ENCODE results near the gene RBBP6. TPM values are rescaled to one million over a fixed set of nuclear protein-coding genes. Genes with fewer than 3 reads are reported as not detected.

RBBP6 gene
- total and polyA plus RNA-seq, 2 experiments from 2014 or later = 40.2 to 88.9 TPM

DNA sequence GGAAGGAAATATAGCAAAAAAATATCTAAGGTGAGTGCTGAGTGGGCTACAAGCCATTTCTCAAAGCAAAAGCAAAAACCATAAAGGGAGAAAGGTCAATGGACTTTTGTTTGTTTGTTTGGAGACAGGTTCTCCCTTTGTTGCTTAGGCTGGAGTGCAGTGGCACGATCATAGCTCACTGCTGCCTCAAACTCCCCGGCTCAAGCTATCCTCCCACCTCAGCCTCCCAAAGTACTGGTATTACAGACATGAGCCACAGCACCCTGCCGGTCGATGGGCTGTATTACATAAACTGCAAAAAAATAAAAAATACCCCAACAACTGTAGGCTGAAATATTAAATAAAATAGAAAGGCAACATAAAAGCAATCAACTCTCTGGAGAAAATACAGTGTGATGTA is 3.5 kb upstream of the RBBP6 start (continued):
- TF ChIP-seq, protein P1, sequence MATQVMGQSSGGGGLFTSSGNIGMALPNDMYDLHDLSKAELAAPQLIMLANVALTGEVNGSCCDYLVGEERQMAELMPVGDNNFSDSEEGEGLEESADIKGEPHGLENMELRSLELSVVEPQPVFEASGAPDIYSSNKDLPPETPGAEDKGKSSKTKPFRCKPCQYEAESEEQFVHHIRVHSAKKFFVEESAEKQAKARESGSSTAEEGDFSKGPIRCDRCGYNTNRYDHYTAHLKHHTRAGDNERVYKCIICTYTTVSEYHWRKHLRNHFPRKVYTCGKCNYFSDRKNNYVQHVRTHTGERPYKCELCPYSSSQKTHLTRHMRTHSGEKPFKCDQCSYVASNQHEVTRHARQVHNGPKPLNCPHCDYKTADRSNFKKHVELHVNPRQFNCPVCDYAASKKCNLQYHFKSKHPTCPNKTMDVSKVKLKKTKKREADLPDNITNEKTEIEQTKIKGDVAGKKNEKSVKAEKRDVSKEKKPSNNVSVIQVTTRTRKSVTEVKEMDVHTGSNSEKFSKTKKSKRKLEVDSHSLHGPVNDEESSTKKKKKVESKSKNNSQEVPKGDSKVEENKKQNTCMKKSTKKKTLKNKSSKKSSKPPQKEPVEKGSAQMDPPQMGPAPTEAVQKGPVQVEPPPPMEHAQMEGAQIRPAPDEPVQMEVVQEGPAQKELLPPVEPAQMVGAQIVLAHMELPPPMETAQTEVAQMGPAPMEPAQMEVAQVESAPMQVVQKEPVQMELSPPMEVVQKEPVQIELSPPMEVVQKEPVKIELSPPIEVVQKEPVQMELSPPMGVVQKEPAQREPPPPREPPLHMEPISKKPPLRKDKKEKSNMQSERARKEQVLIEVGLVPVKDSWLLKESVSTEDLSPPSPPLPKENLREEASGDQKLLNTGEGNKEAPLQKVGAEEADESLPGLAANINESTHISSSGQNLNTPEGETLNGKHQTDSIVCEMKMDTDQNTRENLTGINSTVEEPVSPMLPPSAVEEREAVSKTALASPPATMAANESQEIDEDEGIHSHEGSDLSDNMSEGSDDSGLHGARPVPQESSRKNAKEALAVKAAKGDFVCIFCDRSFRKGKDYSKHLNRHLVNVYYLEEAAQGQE (IDR thresholded peaks at IDR 0.05; ENCODE audit: unreplicated experiment) = no peak
- TF ChIP-seq EZH2phosphoT487 (IDR thresholded peaks at IDR 0.05; ENCODE audit: unreplicated experiment) (no peak), POLR2AphosphoS5 (IDR thresholded peaks at IDR 0.05; ENCODE audit: low read depth) (no peak), ZNF114 (CRISPR knock-in tag; IDR thresholded peaks at IDR 0.05) (no peak), NANOG (IDR thresholded peaks at IDR 0.05; ENCODE audit: borderline replicate concordance) (no peak), EZH2 (IDR thresholded peaks at IDR 0.05; ENCODE audit: low read depth, unreplicated experiment) (no peak), STAT1 (IDR thresholded peaks at IDR 0.05; ENCODE audit: unreplicated experiment) (no peak)
- TF ChIP-seq, protein P2, sequence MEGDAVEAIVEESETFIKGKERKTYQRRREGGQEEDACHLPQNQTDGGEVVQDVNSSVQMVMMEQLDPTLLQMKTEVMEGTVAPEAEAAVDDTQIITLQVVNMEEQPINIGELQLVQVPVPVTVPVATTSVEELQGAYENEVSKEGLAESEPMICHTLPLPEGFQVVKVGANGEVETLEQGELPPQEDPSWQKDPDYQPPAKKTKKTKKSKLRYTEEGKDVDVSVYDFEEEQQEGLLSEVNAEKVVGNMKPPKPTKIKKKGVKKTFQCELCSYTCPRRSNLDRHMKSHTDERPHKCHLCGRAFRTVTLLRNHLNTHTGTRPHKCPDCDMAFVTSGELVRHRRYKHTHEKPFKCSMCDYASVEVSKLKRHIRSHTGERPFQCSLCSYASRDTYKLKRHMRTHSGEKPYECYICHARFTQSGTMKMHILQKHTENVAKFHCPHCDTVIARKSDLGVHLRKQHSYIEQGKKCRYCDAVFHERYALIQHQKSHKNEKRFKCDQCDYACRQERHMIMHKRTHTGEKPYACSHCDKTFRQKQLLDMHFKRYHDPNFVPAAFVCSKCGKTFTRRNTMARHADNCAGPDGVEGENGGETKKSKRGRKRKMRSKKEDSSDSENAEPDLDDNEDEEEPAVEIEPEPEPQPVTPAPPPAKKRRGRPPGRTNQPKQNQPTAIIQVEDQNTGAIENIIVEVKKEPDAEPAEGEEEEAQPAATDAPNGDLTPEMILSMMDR (conservative IDR thresholded peaks at IDR 0.05; ENCODE audit: low read depth in 2 of 2) = no peak

DNA sequence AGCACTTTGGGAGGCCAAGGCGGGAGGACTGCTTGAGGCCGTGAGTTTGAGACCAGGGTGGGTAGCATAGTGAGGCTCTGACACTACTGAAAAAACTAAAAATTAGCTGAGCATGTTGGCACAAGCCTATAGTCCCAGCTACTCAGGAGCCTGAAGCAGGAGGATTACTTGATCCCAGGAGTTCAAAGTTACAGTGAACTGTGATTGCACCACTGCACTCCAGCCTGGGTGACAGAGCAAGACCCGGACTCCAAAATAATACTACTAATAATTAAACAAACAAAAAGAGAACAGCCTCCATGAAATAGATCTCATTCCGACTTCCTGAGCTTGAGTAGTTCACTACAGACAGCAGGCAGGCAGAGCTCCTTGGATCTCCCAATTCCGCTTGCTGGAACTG is 2.7 kb upstream of the RBBP6 start:
- Histone ChIP-seq H3K79me2 (replicated peaks; ENCODE audit: insufficient read depth) (peaks cover 19% of the 10 kb centered on the region), H3K36me3 (ENCODE audit: insufficient read depth) (no peaks in the 10 kb centered on the region), H2AFZ (peak overlapping the region; percentile 34; the same call in 1 of the 2 replicates), H3K27ac (ENCODE audit: low read depth) (no peak overlapping the region), H3K4me2 (no peak overlapping the region), H3K4me1 (ENCODE audit: insufficient read depth) (peaks cover 8% of the 10 kb centered on the region), H3K27me3 (ENCODE audit: insufficient read depth) (no peaks in the 10 kb centered on the region), H3K4me3 (no peak overlapping the region), H3K9me2 (ENCODE audit: insufficient read depth) (no peaks in the 10 kb centered on the region), H4K20me1 (replicated peaks; ENCODE audit: insufficient read depth) (peaks cover 5% of the 10 kb centered on the region), H3F3A (replicated peaks; ENCODE audit: low read depth) (no peaks in the 10 kb centered on the region)
- Mint-ChIP-seq H3K27ac (peak overlapping the region; percentile 46; the same call in 1 of the 2 replicates), H3K36me3 (ENCODE audit: low read depth) (peaks cover 10% of the 10 kb centered on the region; the same call in 2 of the 3 replicates), H3K9me3 (no peaks in the 10 kb centered on the region; the same call in 2 of the 3 replicates), H3K4me3 (no peak overlapping the region), H3K27me3 (ENCODE audit: insufficient read depth, low read depth, poor library complexity) (peaks cover 9% of the 10 kb centered on the region), H3K4me1 (peaks cover 1% of the 10 kb centered on the region; the same call in 2 of the 3 replicates)
- TF ChIP-seq JUNB (IDR thresholded peaks at IDR 0.05; ENCODE audit: unreplicated experiment) (no peak), ZNF114 (CRISPR knock-in tag; IDR thresholded peaks at IDR 0.05) (no peak)
- DNase-seq (ENCODE audit: low spot score) (no peak), ATAC-seq (no peak)

Data from GM23338 (cell line).